Adipose tissue (tissue), 3 donors: Measurements from ENCODE around the gene PIP5K1B. TPM values are rescaled to one million over a fixed set of nuclear protein-coding genes. Genes with fewer than 3 reads are reported as not detected.
"Not testable (repeated sequence)": the region's sequence is repeated elsewhere in the genome, so short reads cannot be mapped to it uniquely, and the experiment has no call there.

Experiments
- H3K27ac ChIP-seq: one replicate; pipeline ENCODE4 v1.5.1; 2013; ENCODE audit warnings: low read depth, low read length
- WGBS, 3 donors: extraction: QIAGEN DNeasy Blood & Tissue Kit; methylation state at CpG; one replicate each; pipeline ENCODE4 v1.1.7; 2013; 5-methylcytosine and 5-hydroxymethylcytosine counted together
- polyA plus RNA-seq, 3 donors: library from polyadenylated mRNA; stranded (reverse); fragments of 200-250 nt; gene quantifications; one replicate each; pipeline ENCODE4 v1.2.3, GENCODE V29; 2013
- donor health status: healthy with polysubstance abuse.
- donor health status: Bipolar disorder and iron deficiency.
- donor health status: healthy.

PIP5K1B gene, protein sequence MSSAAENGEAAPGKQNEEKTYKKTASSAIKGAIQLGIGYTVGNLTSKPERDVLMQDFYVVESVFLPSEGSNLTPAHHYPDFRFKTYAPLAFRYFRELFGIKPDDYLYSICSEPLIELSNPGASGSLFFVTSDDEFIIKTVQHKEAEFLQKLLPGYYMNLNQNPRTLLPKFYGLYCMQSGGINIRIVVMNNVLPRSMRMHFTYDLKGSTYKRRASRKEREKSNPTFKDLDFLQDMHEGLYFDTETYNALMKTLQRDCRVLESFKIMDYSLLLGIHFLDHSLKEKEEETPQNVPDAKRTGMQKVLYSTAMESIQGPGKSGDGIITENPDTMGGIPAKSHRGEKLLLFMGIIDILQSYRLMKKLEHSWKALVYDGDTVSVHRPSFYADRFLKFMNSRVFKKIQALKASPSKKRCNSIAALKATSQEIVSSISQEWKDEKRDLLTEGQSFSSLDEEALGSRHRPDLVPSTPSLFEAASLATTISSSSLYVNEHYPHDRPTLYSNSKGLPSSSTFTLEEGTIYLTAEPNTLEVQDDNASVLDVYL
- polyA plus RNA-seq: 1 to 10 TPM in 2 of 3 donors, under 1 TPM in 1; 0.67 to 4.3 (median 2.0) TPM

DNA sequence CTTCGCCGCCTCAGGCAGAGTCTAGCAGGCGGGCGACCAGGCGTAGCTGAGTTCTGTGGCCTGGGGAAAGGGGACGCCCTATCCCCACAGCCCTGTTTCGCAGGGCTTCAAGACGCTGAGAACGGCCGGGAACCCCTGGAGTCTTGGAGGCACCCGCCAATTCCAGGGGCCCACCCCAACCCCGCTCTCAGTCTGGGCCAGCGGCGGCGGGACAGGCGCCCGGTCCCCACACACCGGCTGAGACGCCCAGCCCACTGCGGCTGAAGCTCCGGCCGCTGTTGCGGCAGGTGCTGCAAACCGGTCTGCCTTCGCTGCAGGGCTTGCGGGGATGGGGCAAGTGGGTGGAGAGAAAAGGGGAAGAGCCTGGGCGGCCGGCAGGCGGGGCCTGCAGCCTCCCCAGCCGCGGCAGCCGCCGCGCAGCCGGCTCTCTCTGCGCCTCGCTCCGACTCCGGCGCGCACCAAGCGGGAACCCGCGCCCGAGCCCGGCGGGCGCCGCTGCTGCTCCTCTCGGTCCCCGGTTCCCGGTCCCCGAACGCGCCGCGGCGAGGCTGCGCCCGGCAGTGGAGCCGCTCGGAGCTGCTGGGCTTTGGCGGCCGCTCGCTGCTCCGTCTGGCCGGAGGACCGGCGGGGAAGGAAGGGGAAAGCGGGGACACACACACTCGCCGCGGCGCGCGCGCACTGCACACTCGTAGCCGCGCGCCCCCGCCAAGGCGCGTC is at the start of gene PIP5K1B:
TSS of gene PIP5K1B (plus strand) at position 427 of the 717 bp plus-strand sequence. CDS start 117,375 bp downstream, outside the sequence.
- WGBS, 3 donors: 0 to 1% (median 1%) methylated on average over 69 to 84 of the region's 84 CpGs
- H3K27ac ChIP-seq: no peak within 1 kb of the TSS

DNA sequence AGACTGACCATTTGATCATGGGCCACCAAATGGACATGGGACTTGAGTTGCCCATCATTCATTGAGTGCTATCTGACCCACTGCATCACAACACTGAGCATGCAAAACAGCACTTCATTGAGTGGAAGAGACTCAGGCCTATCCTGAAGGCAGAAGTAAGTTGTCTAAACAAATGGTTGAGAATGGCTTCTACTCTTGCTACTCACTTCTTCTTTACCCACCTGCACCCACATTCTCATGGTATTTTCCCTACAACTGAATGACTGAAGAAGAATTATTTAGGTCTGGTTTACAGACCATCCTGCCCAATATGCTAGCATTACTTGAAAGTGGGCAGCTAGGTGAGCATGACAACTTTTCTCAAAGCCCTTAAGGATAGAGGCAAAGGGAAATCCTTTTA is 41.0 kb upstream of the PIP5K1B start:
- no peak overlapping the region for H3K27ac ChIP-seq

DNA sequence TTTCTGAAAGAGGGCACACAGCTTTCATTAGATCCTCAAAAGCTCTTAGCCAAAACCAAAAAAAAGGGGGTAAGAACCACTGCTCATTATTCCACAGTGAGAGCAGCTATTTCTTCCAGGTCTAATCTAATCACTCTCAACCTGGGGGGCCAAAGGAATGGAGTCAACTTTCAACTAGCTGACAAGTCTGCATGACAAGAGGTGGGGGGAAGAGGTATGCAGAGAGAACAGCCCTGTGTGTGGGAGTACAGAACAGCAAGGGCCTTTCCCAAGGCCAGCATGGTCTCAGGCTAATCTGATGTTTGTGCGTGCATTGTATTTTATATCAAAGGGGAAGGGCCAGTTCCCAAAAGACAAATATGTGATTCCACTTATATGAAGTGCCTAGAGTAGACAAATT is 36.9 kb upstream of the PIP5K1B start:
- 77 to 93% (median 79%) methylated on average over 1 of the region's 1 CpG for WGBS, 3 donors
- H3K27ac ChIP-seq: no peak overlapping the region

DNA sequence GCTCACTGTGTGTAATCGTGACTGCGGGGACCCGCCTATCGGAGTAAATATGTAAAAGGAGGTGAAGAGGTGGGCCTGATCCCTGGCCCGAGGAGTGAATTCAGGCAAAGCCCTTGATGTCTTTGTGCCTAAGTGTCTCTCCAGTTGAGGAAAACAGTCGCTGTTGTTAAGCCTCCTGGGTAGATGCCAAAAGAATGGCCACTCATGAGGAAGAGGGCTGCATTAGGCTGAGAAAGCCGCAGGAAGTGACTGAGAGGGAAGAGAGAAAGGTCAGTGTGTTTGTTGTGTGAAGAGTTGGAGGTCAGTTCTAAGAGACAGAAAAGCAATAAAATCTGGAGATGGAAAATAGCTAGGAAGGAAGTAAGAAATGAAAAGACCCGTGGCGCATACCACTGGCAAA is 35.8 kb upstream of the PIP5K1B start:
- WGBS, 3 donors: 64 to 75% (median 67%) methylated on average over 9 of the region's 9 CpGs
- no peak overlapping the region for H3K27ac ChIP-seq

DNA sequence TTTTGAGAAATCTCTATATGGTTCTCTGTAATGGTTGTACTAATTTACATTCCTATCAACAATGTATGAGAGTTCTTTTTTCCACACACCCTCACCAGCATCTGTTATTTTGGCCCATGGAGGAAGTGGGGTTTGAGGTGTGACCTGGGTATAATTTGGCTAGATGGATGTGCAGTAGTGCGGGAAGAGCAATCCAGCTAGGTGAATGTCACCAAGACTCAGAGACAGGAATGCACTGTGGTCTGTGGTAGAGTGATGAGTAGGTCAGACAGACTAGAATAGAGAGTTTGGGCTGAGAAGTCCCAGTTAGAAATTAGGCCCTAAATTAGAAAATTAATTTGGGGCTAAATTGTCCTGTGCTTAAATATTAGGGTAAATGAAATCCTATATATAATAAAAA is 32.8 kb upstream of the PIP5K1B start:
- H3K27ac ChIP-seq: no peak overlapping the region
- WGBS, 3 donors: 95 to 100% (median 97%) methylated on average over 1 of the region's 1 CpG

DNA sequence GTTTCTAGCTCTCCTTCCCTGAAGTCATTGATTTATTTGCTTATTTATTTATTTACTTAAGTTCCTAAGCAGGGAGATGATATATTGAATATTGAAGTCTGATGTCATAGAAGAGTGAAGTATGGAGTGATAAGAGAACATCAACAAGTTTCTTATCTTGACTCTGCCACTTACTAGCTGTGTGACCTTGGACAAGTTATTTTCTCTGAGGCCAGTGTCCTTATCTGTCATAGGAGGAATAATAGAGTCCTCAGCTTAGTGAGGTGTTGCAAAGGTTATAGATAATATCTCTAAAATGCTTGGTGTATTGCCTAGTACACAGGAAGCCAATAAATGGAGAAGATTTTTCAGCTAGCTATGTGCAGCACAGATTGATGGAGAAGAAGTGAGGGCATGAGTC is 32.4 kb upstream of the PIP5K1B start:
- no peak overlapping the region for H3K27ac ChIP-seq

DNA sequence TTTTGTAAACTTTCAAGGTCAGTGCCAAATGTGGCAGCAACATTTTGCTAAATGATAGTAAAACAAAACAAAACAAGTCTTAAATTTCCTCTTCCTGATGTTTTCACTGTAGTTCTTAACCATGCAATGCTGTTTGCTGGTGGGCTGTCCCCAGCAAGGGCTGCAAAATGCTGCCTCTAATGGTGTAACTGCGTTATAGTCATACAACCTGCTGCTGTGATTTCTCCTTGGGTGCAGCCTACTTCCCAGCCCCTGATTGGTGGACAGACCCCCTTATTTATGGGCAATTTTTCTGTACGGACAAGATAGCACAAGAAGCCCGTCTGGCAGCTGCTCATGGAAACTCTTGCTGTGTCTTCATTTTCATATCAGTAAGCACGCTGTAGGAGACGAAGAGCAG is 26.6 kb upstream of the PIP5K1B start:
- 43 to 60% (median 45%) methylated on average over 5 of the region's 5 CpGs for WGBS, 3 donors
- H3K27ac ChIP-seq: no peak overlapping the region

DNA sequence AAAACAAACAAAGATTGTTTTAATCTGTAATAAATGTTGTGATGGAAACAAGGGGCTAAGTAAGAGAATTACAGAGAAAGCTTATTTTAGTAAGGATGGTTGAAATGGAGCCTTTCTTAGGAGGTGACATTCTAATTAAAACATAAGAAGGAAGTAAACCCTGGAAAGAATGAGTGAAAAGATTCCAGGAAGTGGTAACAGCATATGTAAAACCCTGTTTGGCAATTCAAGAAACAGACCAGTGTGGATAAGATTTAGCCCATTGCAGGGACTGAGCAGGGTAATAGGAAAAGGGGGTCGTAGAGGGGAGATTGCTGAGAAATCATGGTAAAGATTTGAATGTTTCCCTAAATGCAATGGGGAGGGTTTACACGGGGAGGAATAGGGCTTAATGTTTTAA is 21.6 kb upstream of the PIP5K1B start:
- 30 to 54% (median 48%) methylated on average over 2 of the region's 2 CpGs for WGBS, 3 donors
- H3K27ac ChIP-seq: no peak overlapping the region

DNA sequence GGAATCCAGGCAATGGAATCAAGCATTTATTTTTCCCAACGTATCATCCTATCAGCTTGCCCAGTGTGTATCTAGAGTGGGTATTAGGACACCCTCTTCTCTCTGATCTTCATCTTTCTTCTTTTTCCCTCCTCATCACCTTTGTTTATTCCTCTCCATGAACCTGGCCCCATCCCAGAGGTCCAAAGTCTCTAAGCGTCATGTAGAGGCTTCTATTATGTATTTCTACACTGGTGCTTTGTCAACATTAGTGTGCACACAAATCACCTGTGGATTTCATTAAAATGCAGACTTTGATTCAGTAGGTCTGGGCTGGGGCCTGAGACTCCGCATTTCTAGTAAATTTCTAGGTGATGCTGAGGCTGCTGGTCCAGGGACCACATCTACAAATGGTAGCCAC is 19.8 kb upstream of the PIP5K1B start:
- H3K27ac ChIP-seq: no peak overlapping the region
- 67 to 95% (median 92%) methylated on average over 3 of the region's 3 CpGs for WGBS, 3 donors

DNA sequence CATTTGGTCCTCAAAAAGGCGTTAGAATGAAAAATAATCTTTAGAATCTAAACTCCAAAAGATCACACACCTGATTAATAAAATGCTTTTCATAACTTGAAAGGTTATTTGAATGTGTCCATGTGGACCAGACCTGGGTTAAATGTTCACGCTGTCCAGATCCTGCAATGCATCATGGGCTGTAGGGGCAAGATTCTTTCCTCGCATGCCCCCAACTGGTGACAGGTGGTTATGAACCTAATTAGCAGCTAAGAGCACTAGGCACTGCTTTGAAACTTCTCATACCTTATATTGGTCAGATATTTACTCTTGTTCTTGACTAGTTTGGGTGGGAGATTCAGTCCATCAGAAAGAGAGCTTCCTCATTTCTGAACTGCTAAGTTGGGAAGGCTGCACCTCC is 19.3 kb upstream of the PIP5K1B start:
- H3K27ac ChIP-seq: no peak overlapping the region
- WGBS, 3 donors: 39 to 49% (median 46%) methylated on average over 3 of the region's 3 CpGs

DNA sequence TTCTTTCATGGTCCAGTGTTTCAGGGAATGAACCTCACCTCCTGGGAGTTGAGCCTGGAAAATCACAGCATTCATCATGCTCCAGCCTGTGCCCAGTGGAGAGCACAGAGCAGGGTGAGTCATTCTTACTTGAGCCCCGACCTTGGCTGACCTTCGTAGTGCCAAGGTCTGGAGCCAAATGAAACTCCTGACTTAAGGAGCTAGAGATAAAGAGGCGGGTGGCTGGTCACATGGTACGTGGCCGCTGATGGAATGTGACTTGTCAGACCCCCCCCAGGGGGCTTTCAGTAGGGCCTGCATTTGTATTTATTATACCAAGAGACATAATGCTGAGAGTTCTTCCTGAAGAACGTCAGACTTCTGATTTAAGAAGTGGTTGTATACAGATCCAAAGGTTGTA is 15.0 kb upstream of the PIP5K1B start:
- WGBS, 3 donors: 12 to 43% (median 41%) methylated on average over 6 of the region's 6 CpGs
- no peak overlapping the region for H3K27ac ChIP-seq

DNA sequence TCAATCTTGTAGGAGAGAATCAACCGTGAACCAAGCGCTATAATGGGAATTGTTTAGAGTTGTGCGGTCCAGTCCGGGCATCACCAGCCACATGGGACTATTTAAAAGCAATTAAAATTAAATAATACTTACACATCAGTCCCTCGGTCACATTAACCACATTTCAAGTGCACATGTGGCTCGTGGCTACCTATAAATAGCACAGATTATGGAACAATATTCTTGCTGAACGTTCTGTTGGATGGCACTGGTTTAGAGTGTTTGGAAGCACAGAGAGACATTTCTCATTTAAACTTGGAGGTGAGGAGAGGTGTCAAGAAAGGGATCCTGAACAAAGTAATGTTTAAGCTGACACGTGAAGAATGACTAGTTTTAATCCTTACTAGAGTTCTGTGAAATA is 12.5 kb upstream of the PIP5K1B start:
- H3K27ac ChIP-seq: no peak overlapping the region

DNA sequence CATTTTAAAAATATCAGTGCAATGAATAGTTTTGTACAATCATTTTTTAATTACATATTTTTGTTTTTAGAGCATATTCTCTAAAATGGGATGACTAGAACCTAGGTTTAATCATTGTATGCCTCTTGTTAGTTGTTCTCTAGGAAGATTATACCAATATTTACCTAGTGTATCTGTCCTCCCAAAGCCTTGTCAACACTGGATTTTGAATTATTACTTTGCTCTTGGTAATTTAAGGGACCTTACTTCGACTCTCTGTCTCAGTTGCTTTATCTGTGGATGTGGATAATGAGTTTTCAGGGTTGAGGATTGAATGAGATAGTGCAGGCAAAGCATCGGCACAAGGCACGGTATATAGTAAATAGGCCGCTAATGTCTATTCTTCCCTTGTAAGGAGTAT is 10.9 kb upstream of the PIP5K1B start:
- 72 to 87% (median 85%) methylated on average over 4 of the region's 4 CpGs for WGBS, 3 donors
- H3K27ac ChIP-seq: no peak overlapping the region

More for the DNA sequence above, 12.5 kb upstream of the PIP5K1B start:
- WGBS, 3 donors: 70 to 83% (median 73%) methylated on average over 8 of the region's 8 CpGs

DNA sequence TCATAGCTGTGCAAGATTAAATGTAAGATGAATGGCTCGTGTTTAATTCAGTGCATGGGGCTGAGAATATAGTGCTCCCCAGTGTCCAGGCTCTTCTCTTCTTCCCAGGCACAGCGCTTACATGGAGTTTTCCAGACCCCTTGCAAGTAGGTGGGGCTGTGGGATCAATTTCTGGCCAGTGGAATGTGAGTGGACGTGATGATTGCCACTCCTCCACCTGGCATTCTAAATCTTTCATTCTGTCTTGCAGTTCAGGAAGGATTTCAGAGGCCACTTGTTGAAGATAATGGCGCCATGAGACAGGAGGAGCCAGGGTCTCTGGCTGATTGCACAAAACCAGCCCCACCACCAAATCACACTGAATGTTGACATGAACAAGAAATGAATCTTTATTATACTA is 7.2 kb upstream of the PIP5K1B start:
- no peak overlapping the region for H3K27ac ChIP-seq
- WGBS, 3 donors: 70 to 75% (median 72%) methylated on average over 4 of the region's 4 CpGs

DNA sequence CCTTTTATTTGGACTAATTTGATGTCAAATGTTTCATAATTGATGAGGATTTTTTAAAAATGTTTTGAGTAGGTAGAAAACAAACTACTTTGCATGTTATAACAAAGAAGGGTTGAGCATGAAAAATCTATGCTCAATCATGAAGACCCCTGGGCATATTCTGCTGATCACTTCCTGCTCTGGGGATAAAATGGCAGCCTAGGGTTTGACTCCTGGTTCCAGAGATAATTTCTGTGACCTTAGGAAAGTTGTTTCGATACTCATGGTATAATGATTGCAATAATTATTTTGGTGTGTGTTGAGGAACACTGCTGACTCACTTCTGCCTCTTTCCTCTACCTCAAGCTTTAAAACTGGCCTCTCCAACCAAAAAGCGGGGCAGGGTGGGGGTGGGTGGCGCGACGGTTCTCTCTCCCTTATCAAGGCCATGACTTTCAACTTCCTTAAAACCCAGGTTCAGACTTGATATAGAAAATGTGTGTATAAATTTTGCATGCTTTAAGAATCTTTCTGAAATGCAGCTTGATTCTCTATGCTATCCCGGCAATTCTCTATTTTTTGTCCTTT is 6.0 kb upstream of the PIP5K1B start:
- H3K27ac ChIP-seq: no peak overlapping the region
- 53 to 81% (median 66%) methylated on average over 6 of the region's 6 CpGs for WGBS, 3 donors

DNA sequence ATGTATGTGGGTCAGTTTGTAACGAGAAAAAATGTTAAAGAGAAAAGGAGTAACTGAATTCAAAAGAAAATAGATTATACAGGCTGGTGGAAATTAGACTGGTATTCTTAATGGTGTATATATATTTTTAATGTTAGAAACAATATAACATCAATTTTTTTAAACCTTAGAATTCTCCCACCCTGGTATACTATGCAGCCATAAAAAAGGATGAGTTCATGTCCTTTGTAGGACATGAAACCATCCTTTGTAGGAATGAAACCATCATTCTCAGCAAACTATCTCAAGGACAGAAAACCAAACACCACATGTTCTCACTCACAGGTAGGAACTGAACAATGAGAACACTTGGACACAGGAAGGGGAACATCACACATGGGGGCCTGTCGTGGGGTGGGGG is 5.4 kb upstream of the PIP5K1B start:
- 78 to 97% (median 93%) methylated on average over 1 to 2 of the region's 2 CpGs for WGBS, 3 donors
- H3K27ac ChIP-seq: not testable (repeated sequence)

DNA sequence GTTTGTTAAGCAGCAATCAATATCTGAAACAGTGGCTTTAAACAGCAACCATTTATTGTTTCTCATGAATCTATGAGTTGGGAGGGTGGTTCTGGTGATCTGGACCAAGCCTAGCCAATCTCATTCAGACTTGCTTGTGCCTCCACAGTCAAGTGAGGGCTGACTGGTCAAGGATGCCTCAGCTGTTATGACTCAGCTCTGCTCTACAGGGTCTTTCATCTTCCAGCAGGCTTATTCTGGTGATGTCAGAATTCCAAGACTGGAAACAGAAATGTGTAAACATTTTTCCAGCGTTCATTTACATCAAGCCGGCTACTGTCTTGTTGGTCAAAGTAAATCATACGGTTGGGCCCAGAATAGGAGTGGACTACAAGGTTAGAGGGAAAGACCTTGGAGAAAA is 2.5 kb upstream of the PIP5K1B start:
- 81 to 88% (median 83%) methylated on average over 3 of the region's 3 CpGs for WGBS, 3 donors
- no peak overlapping the region for H3K27ac ChIP-seq

DNA sequence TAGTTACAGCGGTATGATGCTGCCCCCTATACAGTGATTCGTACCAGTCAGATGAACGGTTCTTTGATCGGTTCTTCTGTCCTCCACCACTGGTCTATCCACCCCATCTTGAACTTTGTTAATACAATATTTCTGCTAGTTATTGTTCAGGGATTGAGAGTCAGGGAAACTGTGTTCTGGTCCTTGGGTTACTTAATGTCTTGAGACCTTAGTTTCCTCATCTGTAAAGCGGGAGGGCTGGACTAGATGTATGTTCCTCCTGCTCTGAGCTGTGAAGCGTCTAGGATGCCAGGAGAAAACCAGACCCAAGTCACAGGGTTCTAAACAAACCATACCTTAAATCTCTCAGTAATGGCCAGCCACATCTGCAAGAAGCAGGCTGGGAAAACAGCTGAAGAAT is 1.4 kb upstream of the PIP5K1B start:
- 67 to 72% (median 71%) methylated on average over 6 of the region's 6 CpGs for WGBS, 3 donors
- H3K27ac ChIP-seq: no peak overlapping the region

DNA sequence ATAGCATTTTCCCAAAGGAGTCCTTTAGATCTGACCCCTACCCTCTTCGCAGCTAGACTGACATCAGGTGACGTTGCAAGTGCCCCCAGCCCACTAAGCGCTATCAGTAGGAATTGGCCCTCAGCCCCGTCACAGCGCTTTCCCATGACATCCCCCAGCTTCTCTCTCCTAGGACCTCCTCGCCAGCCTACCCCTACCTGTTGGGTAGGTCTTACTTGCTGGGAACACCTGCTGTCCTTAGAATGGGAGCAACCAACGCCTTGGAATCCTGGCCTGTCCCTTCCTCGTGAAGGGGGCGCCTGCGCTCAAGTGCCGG is 584 bp upstream of the PIP5K1B start:
- H3K27ac ChIP-seq: no peak overlapping the region
- WGBS, 3 donors: 1 to 7% (median 2%) methylated on average over 11 of the region's 11 CpGs
